Glomerular visceral epithelial cell (primary cell): Measurements from ENCODE around the gene GSTO1.
"Not testable (repeated sequence)": the region's sequence is repeated elsewhere in the genome, so short reads cannot be mapped to it uniquely, and the experiment has no call there.

Experiments
- DNase-seq: peaks from one replicate; pipeline ENCODE4 v3.0.0-alpha.2; 2016; ENCODE audit errors: extremely low spot score

GSTO1 gene

GRCh38 chr10:104254493-104255310 lies at the start of gene GSTO1:
Gene GSTO1 (plus strand): TSS chr10:104254892. CDS start chr10:104254929, 37 bp downstream.
- DNase-seq, result peak; percentile 82

DNA sequence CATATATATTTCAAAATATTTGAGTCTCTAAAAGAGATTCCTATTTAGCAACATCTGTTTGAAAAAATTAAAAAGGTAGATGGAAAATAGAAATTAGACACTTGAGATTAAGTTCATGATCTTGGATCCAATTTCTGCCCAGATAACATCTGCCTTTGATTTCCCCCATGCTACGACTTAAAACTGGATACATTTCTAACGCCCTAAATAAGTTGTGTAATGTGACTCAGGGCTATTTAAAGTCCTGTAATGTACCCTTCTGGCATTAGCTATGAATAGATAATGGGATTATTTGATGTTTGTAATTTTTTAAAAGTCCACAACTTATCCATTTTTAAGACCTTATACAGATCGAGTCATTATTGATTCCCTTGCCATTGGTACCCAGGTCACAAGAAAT lies 46.0 kb upstream of the GSTO1 start:
- no peak for DNase-seq

DNA sequence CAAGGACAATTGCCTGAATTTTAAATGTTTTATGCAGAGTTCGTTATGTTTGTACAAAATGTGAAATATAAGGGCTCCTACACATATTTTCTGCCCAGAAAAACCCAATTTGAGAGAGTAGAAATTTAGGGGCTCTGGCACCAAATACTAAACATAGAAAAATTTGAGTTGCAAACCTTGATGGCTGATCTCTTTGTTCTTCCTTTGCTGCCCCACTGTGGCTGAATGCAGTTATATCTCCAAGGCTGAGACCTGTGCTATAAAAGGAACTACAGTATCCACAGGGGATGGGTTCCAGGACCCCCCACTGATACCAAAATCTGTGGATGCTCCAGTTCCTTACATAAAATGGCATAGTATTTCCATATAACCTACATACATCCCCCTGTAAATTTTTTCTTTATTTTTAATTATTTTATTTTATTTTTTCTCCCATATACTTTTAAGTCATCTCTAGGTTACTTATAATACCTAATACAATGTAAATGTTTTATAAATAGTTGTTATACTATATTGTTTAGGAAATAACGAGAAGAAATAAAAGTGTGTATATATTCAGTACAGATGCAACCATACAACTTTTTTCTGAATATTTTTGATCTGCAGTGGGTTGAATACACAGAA lies 45.0 kb upstream of the GSTO1 start:
- DNase-seq, result peak; percentile 44

- DNase-seq, result no peak
These were observed 38.1 kb upstream of the GSTO1 start for GRCh38 chr10:104216631-104217030.

GRCh38 chr10:104218751-104219150 lies 35.9 kb upstream of the GSTO1 start:
- no peak for DNase-seq

GRCh38 chr10:104220522-104220921 lies 34.2 kb upstream of the GSTO1 start:
- no peak for DNase-seq

- no peak for DNase-seq
These were observed 31.4 kb upstream of the GSTO1 start for GRCh38 chr10:104223304-104223703.

- no peak for DNase-seq
These were observed 24.2 kb upstream of the GSTO1 start for GRCh38 chr10:104230490-104230889.

GRCh38 chr10:104231784-104232612 lies 22.7 kb upstream of the GSTO1 start, which contains the start of gene CFAP43:
Gene CFAP43 (minus strand): TSS chr10:104232364. CDS start chr10:104232246, 118 bp downstream.
- DNase-seq, result peak; percentile 97

DNA sequence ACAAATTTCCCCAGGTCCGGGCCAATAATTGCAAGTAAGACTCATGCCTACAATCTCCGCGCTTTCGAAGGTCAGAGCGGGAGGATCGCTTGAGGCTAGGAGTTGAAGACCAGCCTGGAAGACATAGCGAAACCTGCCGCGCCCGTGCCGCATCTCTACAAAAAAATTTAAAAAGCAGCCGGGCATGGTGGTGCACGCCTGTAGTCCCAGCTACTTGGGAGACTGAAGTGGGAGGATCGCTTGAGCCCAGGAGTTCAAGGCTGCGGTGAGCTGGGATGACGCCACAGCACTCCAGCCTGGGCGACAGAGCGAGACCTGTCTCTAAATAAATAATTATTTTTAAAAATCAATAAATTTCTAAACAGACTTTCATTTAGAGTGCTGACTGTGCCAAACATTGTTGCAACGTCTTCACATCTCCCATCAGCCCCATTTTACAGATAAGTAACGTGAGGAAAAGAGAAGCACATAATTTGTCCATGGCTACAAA lies 22.0 kb upstream of the GSTO1 start:
- DNase-seq, result no peak

DNA sequence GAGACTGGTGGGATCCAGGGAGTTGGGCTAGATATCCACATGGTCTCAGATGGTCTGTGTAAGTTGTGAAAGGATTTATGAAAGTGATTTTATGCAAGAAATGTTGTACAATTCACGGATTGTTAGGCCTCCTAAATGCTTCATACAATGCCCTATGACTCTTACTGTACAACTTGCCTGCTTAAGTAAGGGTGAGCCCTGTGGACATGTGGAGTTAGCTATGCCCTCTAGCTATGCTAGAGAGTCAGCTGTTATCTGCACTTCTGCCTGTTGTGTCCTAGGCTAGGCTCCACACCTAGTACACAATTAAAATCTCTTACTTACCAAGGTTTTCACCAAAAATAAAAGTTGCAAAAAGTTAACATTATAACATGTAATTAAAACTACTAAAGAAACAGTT lies 20.9 kb upstream of the GSTO1 start:
- no peak for DNase-seq

DNA sequence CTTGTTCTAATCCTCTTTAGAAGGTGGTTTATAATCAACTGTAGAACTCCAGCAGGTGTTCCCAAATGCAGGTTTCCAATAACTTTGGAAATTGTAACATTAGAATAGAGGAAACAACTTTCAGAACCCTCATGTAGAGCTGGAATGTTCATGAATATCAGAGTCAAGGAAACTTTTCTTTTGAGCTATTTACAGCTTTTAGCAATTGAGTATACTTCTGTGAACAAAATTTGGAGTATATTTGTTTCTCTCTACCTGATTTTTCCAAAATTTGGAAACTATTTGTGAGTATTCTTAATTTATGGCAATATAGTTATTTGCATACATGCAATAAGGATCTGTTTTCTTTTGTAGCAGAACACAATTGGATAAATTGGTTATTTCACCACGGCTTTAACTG lies 19.8 kb upstream of the GSTO1 start:
- no peak for DNase-seq

DNA sequence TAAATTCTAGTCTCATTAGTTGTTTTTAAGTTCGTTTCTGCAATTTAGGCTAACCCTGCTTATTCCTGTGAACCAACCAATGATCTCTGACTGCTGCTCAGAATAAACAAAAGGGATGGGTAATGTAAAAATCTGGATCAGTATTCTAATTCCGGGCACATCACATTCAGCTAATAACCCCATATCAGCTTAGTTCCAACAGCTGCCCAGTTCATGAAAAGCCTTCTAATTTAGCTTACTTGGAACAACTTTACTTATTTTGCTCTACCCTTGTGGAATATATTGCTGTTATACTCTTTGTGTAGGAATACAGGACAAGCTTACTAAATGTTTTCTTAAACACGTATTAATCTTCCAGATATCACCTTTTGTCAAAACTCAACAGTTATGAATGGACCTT lies 18.9 kb upstream of the GSTO1 start:
- no peak for DNase-seq

DNA sequence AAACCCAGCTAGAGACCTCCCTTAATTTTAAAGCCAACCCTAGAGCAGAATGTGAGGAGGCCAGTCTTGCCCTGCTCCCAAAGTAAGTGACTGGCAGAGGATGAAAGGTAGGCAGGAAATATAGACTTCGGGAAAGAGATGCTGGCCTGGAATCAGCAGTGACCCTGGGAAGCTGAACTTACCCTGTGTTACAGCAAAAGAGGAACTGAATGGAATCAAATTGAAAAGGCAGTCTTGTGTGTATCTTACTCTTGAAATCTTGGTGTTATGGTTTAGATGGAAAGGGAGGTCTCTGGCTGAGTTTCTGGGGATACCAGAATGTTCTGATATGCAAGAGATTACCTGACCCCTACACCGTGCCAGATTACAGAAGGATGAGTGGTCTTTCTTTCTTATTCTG lies 14.6 kb upstream of the GSTO1 start:
- no peak for DNase-seq

- no peak for DNase-seq
These were observed 12.1 kb upstream of the GSTO1 start for GRCh38 chr10:104242545-104242944.

DNA sequence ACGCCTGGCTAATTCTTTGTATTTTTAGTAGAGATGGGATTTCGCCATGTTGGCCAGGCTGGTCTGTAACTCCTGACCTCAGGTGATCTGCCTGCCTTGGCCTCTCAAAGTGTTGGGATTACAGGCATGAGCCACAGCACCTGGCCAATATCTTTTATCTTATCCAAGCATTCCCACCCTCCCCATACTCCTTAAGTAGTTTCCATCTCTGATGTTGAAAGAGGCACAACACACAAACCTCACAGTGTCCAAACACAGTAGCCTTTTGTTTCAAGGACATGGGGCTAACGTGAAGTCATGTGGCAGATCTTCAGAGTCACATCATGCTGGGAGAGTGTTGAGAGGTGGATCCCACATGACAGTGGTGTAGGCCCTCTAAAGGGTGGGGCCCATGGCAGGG lies 11.7 kb upstream of the GSTO1 start:
- DNase-seq, result not testable (repeated sequence)

GRCh38 chr10:104243512-104243911 lies 11.2 kb upstream of the GSTO1 start:
- DNase-seq, result no peak

- no peak for DNase-seq
These were observed 9.5 kb upstream of the GSTO1 start for GRCh38 chr10:104245066-104245632.

DNA sequence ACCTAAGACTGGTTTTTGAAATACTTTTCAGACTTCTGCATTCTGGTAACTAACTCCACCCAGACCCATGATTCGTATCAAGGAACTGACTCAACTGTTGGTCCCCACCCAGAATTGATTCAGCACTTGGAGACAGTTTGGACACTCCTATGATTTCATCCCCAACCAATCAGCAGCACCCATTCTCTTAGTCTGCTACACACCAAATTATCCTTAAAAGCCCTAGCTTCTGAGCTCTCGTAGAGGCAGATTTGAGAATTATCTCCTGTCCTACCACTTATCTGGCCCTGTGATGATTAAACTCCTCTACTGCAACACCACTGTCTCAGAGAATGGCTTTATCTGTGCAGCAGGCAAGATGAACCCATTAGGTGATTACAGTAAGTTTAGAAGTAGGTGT lies 7.7 kb upstream of the GSTO1 start:
- no peak for DNase-seq

DNA sequence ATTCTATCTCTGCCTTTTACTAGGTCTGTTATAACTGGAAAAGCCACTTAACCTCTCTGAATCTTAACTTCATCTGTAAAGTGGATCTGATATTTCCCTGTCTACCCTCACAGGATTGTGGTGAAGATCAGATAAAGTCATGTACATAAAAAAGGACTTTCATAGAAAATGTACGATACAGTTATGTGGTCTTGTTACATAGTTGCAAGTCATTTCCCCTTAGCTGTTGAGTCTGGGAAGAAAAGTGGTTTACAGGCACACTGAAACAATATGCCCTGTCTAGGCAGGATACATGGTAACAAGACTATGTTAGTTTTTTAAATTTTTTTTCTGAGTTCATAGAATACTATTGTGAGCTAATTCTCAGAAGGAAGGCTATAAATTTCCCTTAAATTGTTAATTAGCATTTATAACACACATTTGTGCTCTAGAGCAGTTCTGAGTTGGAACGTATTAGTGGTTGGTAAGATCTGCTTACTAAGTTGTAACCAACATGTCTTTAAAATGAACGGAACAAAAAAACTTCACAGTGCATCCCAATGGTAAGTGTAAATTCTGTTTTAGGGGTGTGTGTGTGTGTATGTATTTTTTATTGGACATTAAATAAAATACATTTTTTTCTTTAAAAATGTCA lies 7.1 kb upstream of the GSTO1 start:
- no peak for DNase-seq

- not testable (repeated sequence) for DNase-seq
These were observed 5.8 kb upstream of the GSTO1 start for GRCh38 chr10:104248931-104249330.
